Esophagus squamous epithelium (tissue), 4 donors: ENCODE results near the gene MEFV.

Experiments
- POLR2A ChIP-seq, 4 donors: fragments of 450-650 bp; IDR thresholded peaks; one replicate each; pipeline ENCODE4 v1.6.1; 2017; ENCODE audit warnings: antibody characterized with exemption in 4 of 4, mild to moderate bottlenecking in 4 of 4, moderate library complexity in 3 of 4
- TF ChIP-seq, protein P1 (sequence below), 6 experiments: fragments of 450-650 bp in 4 of 6; fragments of 200-600 bp in 2 of 6; sonication (generic) in 2 of 6; IDR thresholded peaks; one replicate each; pipeline ENCODE4 v1.5.1; 2016 to 2019; ENCODE audit warnings: antibody characterized with exemption in 6 of 6, mild to moderate bottlenecking in 4 of 6, moderate library complexity in 4 of 6

GRCh38 chr16:3281222-3281820, 24.9 kb upstream of the MEFV start:
- TF ChIP-seq, protein P1, sequence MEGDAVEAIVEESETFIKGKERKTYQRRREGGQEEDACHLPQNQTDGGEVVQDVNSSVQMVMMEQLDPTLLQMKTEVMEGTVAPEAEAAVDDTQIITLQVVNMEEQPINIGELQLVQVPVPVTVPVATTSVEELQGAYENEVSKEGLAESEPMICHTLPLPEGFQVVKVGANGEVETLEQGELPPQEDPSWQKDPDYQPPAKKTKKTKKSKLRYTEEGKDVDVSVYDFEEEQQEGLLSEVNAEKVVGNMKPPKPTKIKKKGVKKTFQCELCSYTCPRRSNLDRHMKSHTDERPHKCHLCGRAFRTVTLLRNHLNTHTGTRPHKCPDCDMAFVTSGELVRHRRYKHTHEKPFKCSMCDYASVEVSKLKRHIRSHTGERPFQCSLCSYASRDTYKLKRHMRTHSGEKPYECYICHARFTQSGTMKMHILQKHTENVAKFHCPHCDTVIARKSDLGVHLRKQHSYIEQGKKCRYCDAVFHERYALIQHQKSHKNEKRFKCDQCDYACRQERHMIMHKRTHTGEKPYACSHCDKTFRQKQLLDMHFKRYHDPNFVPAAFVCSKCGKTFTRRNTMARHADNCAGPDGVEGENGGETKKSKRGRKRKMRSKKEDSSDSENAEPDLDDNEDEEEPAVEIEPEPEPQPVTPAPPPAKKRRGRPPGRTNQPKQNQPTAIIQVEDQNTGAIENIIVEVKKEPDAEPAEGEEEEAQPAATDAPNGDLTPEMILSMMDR (IDR thresholded peaks at IDR 0.05): no peak
- TF ChIP-seq POLR2A (IDR thresholded peaks at IDR 0.05): no peak
